HepG2 (cell line): ENCODE data around the gene ZFPL1. TPM values are rescaled to one million over a fixed set of nuclear protein-coding genes. Genes with fewer than 3 reads are reported as not detected.

Source experiments
- ERF ChIP-seq: IDR thresholded peaks from 2 replicates; pipeline ENCODE4 v1.6.1; 2018; ENCODE audit warnings: missing biosample characterization, missing genetic modification reagents
- GATA4 ChIP-seq: sonication (generic); IDR thresholded peaks from 2 replicates; pipeline ENCODE4 v1.6.1; 2016; ENCODE audit warnings: antibody characterized with exemption, low read depth, borderline replicate concordance
- GATAD1 ChIP-seq: IDR thresholded peaks from 2 replicates; pipeline ENCODE4 v1.6.1; 2016; ENCODE audit warnings: missing genetic modification reagents, missing compliant biosample characterization
- HOXA3 ChIP-seq: sonication (generic); formaldehyde crosslinking; IDR thresholded peaks from 2 replicates; pipeline ENCODE4 v1.5.0; 2020; ENCODE audit warnings: missing genetic modification reagents
- IKZF4 ChIP-seq: sonication (generic); formaldehyde crosslinking; IDR thresholded peaks from 2 replicates; pipeline ENCODE4 v1.5.1; 2020; ENCODE audit warnings: borderline replicate concordance, mild to moderate bottlenecking, low read depth, missing genetic modification reagents; ENCODE audit errors: not compliant biosample characterization
- KLF16 ChIP-seq, 2 experiments: sonication (generic) in 1 of 2; formaldehyde crosslinking in 1 of 2; IDR thresholded peaks; 2 replicates each; pipeline versions ENCODE4 v1.6.1 to v1.8.0; 2016 to 2023; ENCODE audit warnings: missing genetic modification reagents in 2 of 2, missing compliant biosample characterization in 1 of 2
- MED1 ChIP-seq: sonication (generic); formaldehyde crosslinking; IDR thresholded peaks from 2 replicates; pipeline ENCODE4 v1.4.0; 2020; ENCODE audit warnings: missing genetic modification reagents
- NFKB2 ChIP-seq: sonication (generic); formaldehyde crosslinking; IDR thresholded peaks from 2 replicates; pipeline ENCODE4 v1.4.0; 2020; ENCODE audit warnings: missing genetic modification reagents, borderline replicate concordance
- STAG1 ChIP-seq: sonication (generic); formaldehyde crosslinking; IDR thresholded peaks from 2 replicates; pipeline ENCODE4 v1.4.0; 2020; ENCODE audit warnings: missing genetic modification reagents
- ZFYVE20 ChIP-seq: sonication (generic); formaldehyde crosslinking; IDR thresholded peaks from 2 replicates; pipeline ENCODE4 v1.8.0; 2023; ENCODE audit warnings: low read depth, mild to moderate bottlenecking, moderate library complexity, missing genetic modification reagents, borderline replicate concordance
- ZMYM4 ChIP-seq: sonication (generic); formaldehyde crosslinking; IDR thresholded peaks from 2 replicates; pipeline ENCODE4 v1.8.1; 2023; ENCODE audit warnings: mild to moderate bottlenecking, missing genetic modification reagents
- ZNF326 ChIP-seq: sonication (generic); formaldehyde crosslinking; IDR thresholded peaks from 2 replicates; pipeline ENCODE4 v1.4.0; 2020; ENCODE audit warnings: missing genetic modification reagents, borderline replicate concordance
- ZNF335 ChIP-seq: sonication (generic); formaldehyde crosslinking; IDR thresholded peaks from 2 replicates; pipeline ENCODE4 v1.4.0; 2020; ENCODE audit warnings: missing genetic modification reagents
- ZNF501 ChIP-seq: sonication (generic); formaldehyde crosslinking; IDR thresholded peaks from 2 replicates; pipeline ENCODE4 v1.5.1; 2020; ENCODE audit warnings: mild to moderate bottlenecking, moderate library complexity, missing genetic modification reagents
- ZNF629 ChIP-seq: sonication (generic); formaldehyde crosslinking; conservative IDR thresholded peaks from 2 replicates; pipeline ENCODE4 v1.5.0; 2020; ENCODE audit warnings: missing genetic modification reagents
- ZNF652 ChIP-seq: IDR thresholded peaks from 2 replicates; pipeline ENCODE4 v1.6.1; 2016; ENCODE audit warnings: low read depth, borderline replicate concordance
- ZNF674 ChIP-seq: sonication (generic); formaldehyde crosslinking; IDR thresholded peaks from 2 replicates; pipeline ENCODE4 v1.5.0; 2020; ENCODE audit warnings: low read depth, mild to moderate bottlenecking, missing genetic modification reagents
- ZNF83 ChIP-seq: sonication (generic); formaldehyde crosslinking; IDR thresholded peaks from 2 replicates; pipeline ENCODE4 v1.4.0; 2020; ENCODE audit warnings: missing genetic modification reagents, mild to moderate bottlenecking, borderline replicate concordance
- ZSCAN21 ChIP-seq: sonication (generic); formaldehyde crosslinking; IDR thresholded peaks from 2 replicates; pipeline ENCODE4 v1.8.0; 2022; ENCODE audit warnings: mild to moderate bottlenecking, missing genetic modification reagents, moderate library complexity, borderline replicate concordance
- polyA plus RNA-seq, 8 experiments: library from polyadenylated mRNA; depleted of rRNA in 3 of 8; stranded (reverse) in 7 of 8; unstranded in 1 of 8; fragments of >200 nt; fragmentation: Illumina TruSeq in 4 of 8; extraction: Trizol in 4 of 8; gene quantifications; 2 replicates each; pipeline versions ENCODE4 v1.2.1 to v1.2.3, GENCODE V29; 2011 to 2016; ENCODE audit warnings: low read depth in 4 of 8, missing spikeins in 1 of 8, mixed read lengths in 1 of 8; ENCODE audit not compliant: insufficient read depth in 1 of 8
- total RNA-seq, 5 experiments: library from RNA; depleted of rRNA; stranded (reverse); fragments of >200 nt; fragmentation: Illumina TruSeq; extraction: Trizol; gene quantifications; 2 replicates each; pipeline ENCODE4 v1.2.3, GENCODE V29; 2016; ENCODE audit warnings: low read depth in 1 of 5
- TF ChIP-seq, protein P1 (sequence below): sonication (generic); formaldehyde crosslinking; IDR thresholded peaks from 2 replicates; pipeline ENCODE4 v1.5.1; 2020; ENCODE audit warnings: mild to moderate bottlenecking, missing genetic modification reagents, moderate library complexity
- TF ChIP-seq, protein P2 (sequence below): sonication (generic); formaldehyde crosslinking; IDR thresholded peaks from 2 replicates; pipeline ENCODE4 v1.5.0; 2020; ENCODE audit warnings: mild to moderate bottlenecking, missing genetic modification reagents
- TF ChIP-seq, protein P3 (sequence below): sonication (generic); formaldehyde crosslinking; IDR thresholded peaks from 2 replicates; pipeline ENCODE4 v1.4.0; 2020; ENCODE audit warnings: missing genetic modification reagents

ZFPL1 gene
- total and polyA plus RNA-seq, 2 of the 13 experiments (the other 11 are each of a cell fraction or from before 2014, with no cell fraction given), result 32.2 to 56.0 TPM

DNA sequence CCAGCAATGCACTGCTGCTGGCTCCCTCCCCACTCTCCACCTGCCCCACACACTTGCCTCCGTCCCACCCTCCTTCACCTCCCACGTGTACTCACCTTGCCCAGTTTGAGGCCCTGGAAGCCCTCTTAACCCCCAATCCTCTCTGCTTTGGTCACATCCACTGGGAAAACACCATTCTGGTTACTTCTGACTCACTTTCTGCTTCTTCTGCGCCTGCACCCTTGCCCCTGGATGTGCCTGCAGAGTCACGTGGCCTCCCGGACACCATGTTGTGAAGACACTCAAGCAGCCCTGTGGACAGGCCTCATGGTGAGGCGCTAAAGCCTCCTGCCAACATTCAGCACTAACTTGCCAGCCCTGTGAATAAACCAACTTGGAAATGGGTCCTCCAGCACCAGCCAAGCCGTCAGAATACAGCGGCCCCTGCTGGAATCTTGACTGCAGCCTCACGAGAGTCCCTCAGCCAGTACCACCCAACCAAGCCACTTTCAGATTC is 23.1 kb upstream of the ZFPL1 start (continued):
- TF ChIP-seq ZNF83 (CRISPR knock-in tag), result no peak
- TF ChIP-seq ZNF629, result peak; percentile 41; the same call in 1 of the 2 replicates
- peak; percentile 37; the same call in 1 of the 2 replicates for TF ChIP-seq HOXA3
- no peak for TF ChIP-seq ERF
- no peak for TF ChIP-seq GATA4
- TF ChIP-seq, protein P1, sequence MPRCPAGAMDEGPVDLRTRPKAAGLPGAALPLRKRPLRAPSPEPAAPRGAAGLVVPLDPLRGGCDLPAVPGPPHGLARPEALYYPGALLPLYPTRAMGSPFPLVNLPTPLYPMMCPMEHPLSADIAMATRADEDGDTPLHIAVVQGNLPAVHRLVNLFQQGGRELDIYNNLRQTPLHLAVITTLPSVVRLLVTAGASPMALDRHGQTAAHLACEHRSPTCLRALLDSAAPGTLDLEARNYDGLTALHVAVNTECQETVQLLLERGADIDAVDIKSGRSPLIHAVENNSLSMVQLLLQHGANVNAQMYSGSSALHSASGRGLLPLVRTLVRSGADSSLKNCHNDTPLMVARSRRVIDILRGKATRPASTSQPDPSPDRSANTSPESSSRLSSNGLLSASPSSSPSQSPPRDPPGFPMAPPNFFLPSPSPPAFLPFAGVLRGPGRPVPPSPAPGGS, result no peak
- TF ChIP-seq ZNF674 (CRISPR knock-in tag), result no peak
- 0 out of 2 replicates have a peak, but pooled peaks have one; percentile 24 for TF ChIP-seq ZMYM4 (CRISPR knock-in tag)
- TF ChIP-seq, protein P2, sequence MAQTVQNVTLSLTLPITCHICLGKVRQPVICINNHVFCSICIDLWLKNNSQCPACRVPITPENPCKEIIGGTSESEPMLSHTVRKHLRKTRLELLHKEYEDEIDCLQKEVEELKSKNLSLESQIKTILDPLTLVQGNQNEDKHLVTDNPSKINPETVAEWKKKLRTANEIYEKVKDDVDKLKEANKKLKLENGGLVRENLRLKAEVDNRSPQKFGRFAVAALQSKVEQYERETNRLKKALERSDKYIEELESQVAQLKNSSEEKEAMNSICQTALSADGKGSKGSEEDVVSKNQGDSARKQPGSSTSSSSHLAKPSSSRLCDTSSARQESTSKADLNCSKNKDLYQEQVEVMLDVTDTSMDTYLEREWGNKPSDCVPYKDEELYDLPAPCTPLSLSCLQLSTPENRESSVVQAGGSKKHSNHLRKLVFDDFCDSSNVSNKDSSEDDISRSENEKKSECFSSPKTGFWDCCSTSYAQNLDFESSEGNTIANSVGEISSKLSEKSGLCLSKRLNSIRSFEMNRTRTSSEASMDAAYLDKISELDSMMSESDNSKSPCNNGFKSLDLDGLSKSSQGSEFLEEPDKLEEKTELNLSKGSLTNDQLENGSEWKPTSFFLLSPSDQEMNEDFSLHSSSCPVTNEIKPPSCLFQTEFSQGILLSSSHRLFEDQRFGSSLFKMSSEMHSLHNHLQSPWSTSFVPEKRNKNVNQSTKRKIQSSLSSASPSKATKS, result no peak
- no peak for TF ChIP-seq ZNF335 (CRISPR knock-in tag)
- TF ChIP-seq ZNF326 (CRISPR knock-in tag), result no peak
- TF ChIP-seq IKZF4 (CRISPR knock-in tag), result no peak
- peak; percentile 31; the same call in 1 of the 2 replicates for TF ChIP-seq NFKB2
- no peak for TF ChIP-seq ZFYVE20 (CRISPR knock-in tag)
- TF ChIP-seq, protein P3, sequence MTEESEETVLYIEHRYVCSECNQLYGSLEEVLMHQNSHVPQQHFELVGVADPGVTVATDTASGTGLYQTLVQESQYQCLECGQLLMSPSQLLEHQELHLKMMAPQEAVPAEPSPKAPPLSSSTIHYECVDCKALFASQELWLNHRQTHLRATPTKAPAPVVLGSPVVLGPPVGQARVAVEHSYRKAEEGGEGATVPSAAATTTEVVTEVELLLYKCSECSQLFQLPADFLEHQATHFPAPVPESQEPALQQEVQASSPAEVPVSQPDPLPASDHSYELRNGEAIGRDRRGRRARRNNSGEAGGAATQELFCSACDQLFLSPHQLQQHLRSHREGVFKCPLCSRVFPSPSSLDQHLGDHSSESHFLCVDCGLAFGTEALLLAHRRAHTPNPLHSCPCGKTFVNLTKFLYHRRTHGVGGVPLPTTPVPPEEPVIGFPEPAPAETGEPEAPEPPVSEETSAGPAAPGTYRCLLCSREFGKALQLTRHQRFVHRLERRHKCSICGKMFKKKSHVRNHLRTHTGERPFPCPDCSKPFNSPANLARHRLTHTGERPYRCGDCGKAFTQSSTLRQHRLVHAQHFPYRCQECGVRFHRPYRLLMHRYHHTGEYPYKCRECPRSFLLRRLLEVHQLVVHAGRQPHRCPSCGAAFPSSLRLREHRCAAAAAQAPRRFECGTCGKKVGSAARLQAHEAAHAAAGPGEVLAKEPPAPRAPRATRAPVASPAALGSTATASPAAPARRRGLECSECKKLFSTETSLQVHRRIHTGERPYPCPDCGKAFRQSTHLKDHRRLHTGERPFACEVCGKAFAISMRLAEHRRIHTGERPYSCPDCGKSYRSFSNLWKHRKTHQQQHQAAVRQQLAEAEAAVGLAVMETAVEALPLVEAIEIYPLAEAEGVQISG, result peak; percentile 25; the same call in 1 of the 2 replicates
- 0 out of 2 replicates have a peak, but pooled peaks have one; percentile 13 for TF ChIP-seq MED1 (CRISPR knock-in tag)
- no peak for TF ChIP-seq ZSCAN21
- TF ChIP-seq KLF16 (CRISPR knock-in tag; IDR thresholded peaks at IDR 0.05), result no peak
- TF ChIP-seq GATAD1 (CRISPR knock-in tag), result no peak
- TF ChIP-seq STAG1, result peak; percentile 70
- no peak for TF ChIP-seq ZNF652 (CRISPR knock-in tag)
- peak; percentile 15; the same call in 1 of the 2 replicates for TF ChIP-seq ZNF501 (CRISPR knock-in tag)
